ENCODE measurements around the gene ADPGK.

DNA sequence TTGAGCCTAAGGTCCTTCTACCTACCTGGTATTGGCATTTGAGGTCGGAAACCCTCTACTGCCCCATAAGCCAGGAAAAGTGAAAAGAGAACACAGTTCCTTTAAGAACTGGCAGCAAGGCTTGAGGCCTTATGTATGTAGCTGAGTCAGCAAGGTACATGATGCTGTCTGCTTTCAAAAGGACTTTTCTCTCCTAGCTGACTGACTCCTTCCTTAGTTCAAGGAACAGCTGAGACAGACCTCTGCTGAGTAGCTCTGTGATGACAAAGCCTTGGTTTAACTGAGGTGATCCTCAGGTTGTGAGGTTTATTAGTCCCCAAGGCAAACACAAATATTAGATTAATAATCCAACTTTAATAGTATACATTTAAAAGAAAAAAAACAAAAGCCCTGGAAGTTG, 45.8 kb downstream of the ADPGK start:
- no peak for TF ChIP-seq CTCF (IDR thresholded peaks at IDR 0.05)
- TF ChIP-seq EP300 (IDR thresholded peaks at IDR 0.05; ENCODE audit: low read depth): no peak

Measured in transverse colon (tissue), 3 donors.